Erythroblast (primary cell): Measurements from ENCODE around the gene PLTP.

Source experiments
- GATA1 ChIP-seq: IDR thresholded peaks from 2 replicates; pipeline ENCODE4 v1.6.1; 2011; ENCODE audit warnings: low read depth, mild to moderate bottlenecking, control low read depth, low read length, moderate library complexity
- POLR2A ChIP-seq: IDR thresholded peaks from 2 replicates; pipeline ENCODE4 v1.6.1; 2011; ENCODE audit warnings: mild to moderate bottlenecking, low read length

DNA sequence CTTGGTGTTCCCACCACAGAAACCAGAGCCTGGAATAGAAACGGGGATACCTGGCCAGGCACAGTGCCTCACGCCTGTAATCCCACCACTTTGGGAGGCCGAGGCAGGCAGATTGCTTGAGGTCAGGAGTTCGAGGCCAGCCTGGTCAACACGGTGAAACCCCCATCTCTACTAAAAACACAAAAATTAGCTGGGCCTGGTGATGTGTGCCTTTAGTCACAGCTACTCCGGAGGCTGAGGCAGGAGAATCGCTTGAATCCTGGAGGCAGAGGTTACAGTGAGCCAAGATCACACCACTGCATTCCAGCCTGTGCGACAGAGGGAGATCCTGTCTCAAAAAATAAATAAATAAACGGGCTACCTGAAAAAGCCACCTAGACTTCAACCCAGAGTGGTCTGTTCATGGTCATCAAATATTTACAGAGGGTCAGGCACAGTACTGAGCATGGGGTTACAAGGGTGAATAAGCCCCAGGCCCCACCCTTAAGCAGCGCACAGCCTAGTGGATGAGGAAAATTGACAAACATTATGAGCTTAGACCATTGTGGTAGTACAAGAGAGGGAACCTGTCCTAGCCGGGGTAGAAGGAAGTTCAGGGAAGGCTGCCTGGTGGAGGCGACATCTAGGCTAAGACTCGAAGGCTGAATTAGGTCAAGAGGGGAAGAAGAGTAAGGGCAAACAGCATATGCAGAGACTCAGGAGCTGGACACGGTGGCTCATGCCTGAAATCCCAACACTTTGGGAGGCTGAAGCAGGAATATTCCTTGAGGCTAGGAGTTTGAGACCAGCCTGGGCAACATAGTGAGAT, 15.3 kb upstream of the PLTP start:
- TF ChIP-seq POLR2A (no peak), GATA1 (no peak)
